ENCODE results near the gene SEMA3D. TPM values are rescaled to one million over a fixed set of nuclear protein-coding genes. Genes with fewer than 3 reads are reported as not detected.

SEMA3D gene
- total RNA-seq, 6 experiments from 2014 or later: 0.18 to 1.3 (median 0.30) TPM

- no peaks in the 10 kb centered on the region for H3K9me3 ChIP-seq
- H3K4me1 ChIP-seq: no peaks in the 10 kb centered on the region
- TF ChIP-seq POLR2A (IDR thresholded peaks at IDR 0.05) (no peak), CTCF (IDR thresholded peaks at IDR 0.05) (no peak)
- DNase-seq (no peak), ATAC-seq (peak in 1 of 4 donors; percentile 33)
- intact Hi-C loops (cut with DNase I): no loop called here
- no peak overlapping the region for H3K27ac ChIP-seq
- WGBS (ENCODE audit: insufficient coverage, low coverage, low lambda C conversion rate, missing lambda C conversion rate): 22% methylated on average over 21 of the region's 21 CpGs
- H3K36me3 ChIP-seq: no peaks in the 10 kb centered on the region
- H3K27me3 ChIP-seq: no peaks in the 10 kb centered on the region
- H3K4me3 ChIP-seq: peak overlapping the region in 2 of 3 donors; percentile 18 to 40
These were observed 2.0 kb downstream of the SEMA3D start for GRCh38 chr7:85184599-85185423.

- ATAC-seq: no peak
- Histone ChIP-seq H3K36me3 (no peaks in the 10 kb centered on the region), H3K4me3 (no peak overlapping the region), H3K9me3 (no peaks in the 10 kb centered on the region), H3K27ac (no peak overlapping the region), H3K27me3 (no peaks in the 10 kb centered on the region), H3K4me1 (no peaks in the 10 kb centered on the region)
- no peak for DNase-seq
- intact Hi-C loops (cut with DNase I): no loop called here
- no peak for TF ChIP-seq CTCF (IDR thresholded peaks at IDR 0.05)
- TF ChIP-seq POLR2A (IDR thresholded peaks at IDR 0.05): no peak
- WGBS (ENCODE audit: insufficient coverage, low coverage, low lambda C conversion rate, missing lambda C conversion rate): 40% methylated on average over 3 of the region's 3 CpGs
These were observed 3.6 kb downstream of the SEMA3D start for GRCh38 chr7:85183296-85183695.

GRCh38 chr7:85178531-85179298 is 8.1 kb downstream of the SEMA3D start:
- no peaks in the 10 kb centered on the region for H3K9me3 ChIP-seq
- TF ChIP-seq CTCF (IDR thresholded peaks at IDR 0.05) (no peak), POLR2A (IDR thresholded peaks at IDR 0.05) (no peak)
- H3K36me3 ChIP-seq: no peaks in the 10 kb centered on the region
- H3K27me3 ChIP-seq: no peaks in the 10 kb centered on the region
- no peak for ATAC-seq
- H3K4me1 ChIP-seq: no peaks in the 10 kb centered on the region
- intact Hi-C loops (cut with DNase I): no loop called here
- H3K4me3 ChIP-seq: no peak overlapping the region
- no peak overlapping the region for H3K27ac ChIP-seq
- no peak for DNase-seq
- WGBS (ENCODE audit: insufficient coverage, low coverage, low lambda C conversion rate, missing lambda C conversion rate): 40% methylated on average over 1 of the region's 2 CpGs

GRCh38 chr7:85177316-85177715 is 9.5 kb downstream of the SEMA3D start:
- Histone ChIP-seq H3K4me1 (no peaks in the 10 kb centered on the region), H3K27ac (no peak overlapping the region), H3K36me3 (no peaks in the 10 kb centered on the region), H3K9me3 (no peaks in the 10 kb centered on the region), H3K4me3 (no peak overlapping the region), H3K27me3 (no peaks in the 10 kb centered on the region)
- intact Hi-C loops (cut with DNase I): no loop called here
- DNase-seq (no peak), ATAC-seq (no peak)
- TF ChIP-seq CTCF (IDR thresholded peaks at IDR 0.05): no peak
- TF ChIP-seq POLR2A (IDR thresholded peaks at IDR 0.05): no peak
